WTC11 (cell line): Measurements from ENCODE around the gene UBE2D2. TPM values are rescaled to one million over a fixed set of nuclear protein-coding genes. Genes with fewer than 3 reads are reported as not detected.

Experiments
- ATAC-seq: fragments of 200-7000 bp; cut with Tn5 transposase; 2 replicates; pipeline ENCODE4 v1.10.0; 2021; ENCODE audit warnings: mild to moderate bottlenecking, moderate library complexity
- CTCF ChIA-PET: fragments of 300-600 bp; sonication (Branson Sonifier 250); formaldehyde crosslinking; loops from one replicate; lab custom pipeline; 2021; ENCODE audit warnings: antibody characterized with exemption; lab: Charles Lee
- POLR2A ChIA-PET: fragments of 350-600 bp; sonication (Branson Sonifier 250); formaldehyde crosslinking; loops from one replicate; lab custom pipeline; 2021; ENCODE audit warnings: antibody characterized with exemption; lab: Charles Lee
- DNase-seq: peaks from one replicate; pipeline ENCODE4 v3.0.0; 2021; ENCODE audit warnings: low spot score
- H3K27ac Mint-ChIP-seq: 2 replicates; pipeline ENCODE4 v1.8.0; 2021; ENCODE audit warnings: mixed read lengths
- H3K27me3 Mint-ChIP-seq: 2 replicates; pipeline ENCODE4 v1.8.0; 2021; ENCODE audit warnings: low read depth, mild to moderate bottlenecking, moderate library complexity, mixed read lengths
- H3K36me3 Mint-ChIP-seq: 2 replicates; pipeline ENCODE4 v1.8.0; 2021; ENCODE audit warnings: mixed read lengths
- H3K4me1 Mint-ChIP-seq: 2 replicates; pipeline ENCODE4 v1.8.0; 2022; ENCODE audit warnings: mixed read lengths
- H3K4me3 Mint-ChIP-seq: 2 replicates; pipeline ENCODE4 v1.8.0; 2021; ENCODE audit warnings: mild to moderate bottlenecking, moderate library complexity, mixed read lengths
- H3K9me3 Mint-ChIP-seq: 2 replicates; pipeline ENCODE4 v1.8.0; 2021; ENCODE audit warnings: mixed read lengths
- ATF6 ChIP-seq: sonication (generic); formaldehyde crosslinking; IDR thresholded peaks from 2 replicates; pipeline ENCODE4 v1.8.1; 2023; ENCODE audit warnings: mild to moderate bottlenecking, missing genetic modification reagents
- E2F5 ChIP-seq: sonication (generic); formaldehyde crosslinking; IDR thresholded peaks from 2 replicates; pipeline ENCODE4 v1.8.1; 2022; ENCODE audit warnings: mild to moderate bottlenecking, moderate library complexity, missing genetic modification reagents
- ETV6 ChIP-seq: sonication (generic); formaldehyde crosslinking; IDR thresholded peaks from 2 replicates; pipeline ENCODE4 v1.8.1; 2022; ENCODE audit warnings: mild to moderate bottlenecking, missing genetic modification reagents
- GRHL2 ChIP-seq: fragments of 250-450 bp; sonication (Bioruptor Pico); IDR thresholded peaks from 2 replicates; pipeline ENCODE4 v1.8.0; 2022; ENCODE audit warnings: mild to moderate bottlenecking, moderate library complexity; ENCODE audit not compliant: insufficient replicate concordance, severe bottlenecking
- JUN ChIP-seq: sonication (generic); formaldehyde crosslinking; IDR thresholded peaks from 2 replicates; pipeline ENCODE4 v1.8.0; 2023; ENCODE audit warnings: mild to moderate bottlenecking, missing genetic modification reagents
- MAX ChIP-seq: sonication (generic); formaldehyde crosslinking; IDR thresholded peaks from 2 replicates; pipeline ENCODE4 v1.8.0; 2022; ENCODE audit warnings: mild to moderate bottlenecking, missing genetic modification reagents
- MYBL2 ChIP-seq: sonication (generic); formaldehyde crosslinking; IDR thresholded peaks from 2 replicates; pipeline ENCODE4 v1.8.1; 2023; ENCODE audit warnings: mild to moderate bottlenecking, moderate library complexity, missing genetic modification reagents
- NR2C2 ChIP-seq: sonication (generic); formaldehyde crosslinking; IDR thresholded peaks from 2 replicates; pipeline ENCODE4 v1.8.0; 2022; ENCODE audit warnings: mild to moderate bottlenecking, missing genetic modification reagents
- PRDM15 ChIP-seq: sonication (generic); formaldehyde crosslinking; IDR thresholded peaks from 2 replicates; pipeline ENCODE4 v1.8.0; 2022; ENCODE audit warnings: missing genetic modification reagents
- SMAD4 ChIP-seq: sonication (generic); formaldehyde crosslinking; IDR thresholded peaks from 2 replicates; pipeline ENCODE4 v1.8.0; 2022; ENCODE audit warnings: mild to moderate bottlenecking, missing genetic modification reagents
- STAT6 ChIP-seq: sonication (generic); formaldehyde crosslinking; conservative IDR thresholded peaks from 2 replicates; pipeline ENCODE4 v1.8.1; 2023; ENCODE audit warnings: mild to moderate bottlenecking, low read depth, missing genetic modification reagents, moderate library complexity
- TP53 ChIP-seq: sonication (generic); formaldehyde crosslinking; IDR thresholded peaks from 2 replicates; pipeline ENCODE4 v1.8.1; 2023; ENCODE audit warnings: mild to moderate bottlenecking, missing genetic modification reagents
- ZNF423 ChIP-seq: fragments of 250-450 bp; sonication (Bioruptor Pico); IDR thresholded peaks from 2 replicates; pipeline ENCODE4 v2.1.2; 2022; ENCODE audit warnings: mild to moderate bottlenecking, moderate library complexity
- ZNF425 ChIP-seq: fragments of 250-450 bp; sonication (Bioruptor Pico); conservative IDR thresholded peaks from 2 replicates; pipeline ENCODE4 v1.9.0; 2021; ENCODE audit warnings: mild to moderate bottlenecking
- total RNA-seq: library from RNA; stranded (reverse); gene quantifications from 3 replicates; pipeline ENCODE4 v1.2.3, GENCODE V29; 2021

The UBE2D2 gene
- total RNA-seq, 1 experiment from 2014 or later: 183 TPM

- Mint-ChIP-seq H3K4me1 (peaks cover 75% of the 10 kb centered on the region), H3K27ac (peak overlapping the region; percentile 53; the same call in 1 of the 2 replicates), H3K4me3 (no peak overlapping the region), H3K9me3 (no peaks in the 10 kb centered on the region), H3K36me3 (no peaks in the 10 kb centered on the region; the same call in 1 of the 2 replicates), H3K27me3 (no peaks in the 10 kb centered on the region)
- DNase-seq (no peak), ATAC-seq (no peak)
- no peak for TF ChIP-seq ZNF425 (CRISPR knock-in tag)
- no peak for TF ChIP-seq GRHL2
- no peak for TF ChIP-seq STAT6 (CRISPR knock-in tag)
- TF ChIP-seq TP53 (CRISPR knock-in tag): no peak
- TF ChIP-seq NR2C2 (CRISPR knock-in tag): no peak
- no peak for TF ChIP-seq ETV6 (CRISPR knock-in tag)
- TF ChIP-seq MAX (CRISPR knock-in tag): no peak
- TF ChIP-seq JUN: no peak
- TF ChIP-seq PRDM15 (CRISPR knock-in tag): no peak
- no peak for TF ChIP-seq E2F5
- no peak for TF ChIP-seq ZNF423 (CRISPR knock-in tag)
- no peak for TF ChIP-seq MYBL2 (CRISPR knock-in tag)
- TF ChIP-seq SMAD4: no peak
- POLR2A ChIA-PET: interaction anchor here (1.4 kb wide), 2 partner anchors 20 to 32 kb away, joined by 3 to 6 read pairs; partner anchors contain the start of gene CXXC5
- CTCF ChIA-PET: interaction anchor here (0.8 to 2.9 kb wide), 12 partner anchors 9 to 120 kb away, joined by 3 to 17 read pairs (median 6); no protein-coding TSS in a partner anchor
Observed at GRCh38 chr5:139667730-139668063, 106.6 kb downstream of the UBE2D2 start.

GRCh38 chr5:139668064-139668880, 107.1 kb downstream of the UBE2D2 start:
- no peaks in the 10 kb centered on the region for H3K9me3 Mint-ChIP-seq
- ATAC-seq: peak; percentile 37
- H3K4me3 Mint-ChIP-seq: peak overlapping the region; percentile 12; the same call in 1 of the 2 replicates
- H3K27ac Mint-ChIP-seq: 0 out of 2 replicates have a peak overlapping the region, but pooled peaks have one; percentile 45
- peaks cover 75% of the 10 kb centered on the region for H3K4me1 Mint-ChIP-seq
- H3K36me3 Mint-ChIP-seq: no peaks in the 10 kb centered on the region; the same call in 1 of the 2 replicates
- ChIA-PET CTCF (interaction anchor here (0.8 to 2.9 kb wide), 12 partner anchors 10 to 107 kb away, joined by 3 to 17 read pairs (median 4); no protein-coding TSS in a partner anchor), POLR2A (interaction anchor here (1.4 to 1.9 kb wide), 2 partner anchors 20 to 32 kb away, joined by 3 to 5 read pairs; partner anchors contain the start of gene CXXC5)
- DNase-seq: no peak
- 0 out of 2 replicates have a peak, but pooled peaks have one; percentile 13 for TF ChIP-seq E2F5
- TF ChIP-seq ATF6: no peak
- no peaks in the 10 kb centered on the region for H3K27me3 Mint-ChIP-seq
